ENCODE results near the gene NTM.

Gene NTM

DNA sequence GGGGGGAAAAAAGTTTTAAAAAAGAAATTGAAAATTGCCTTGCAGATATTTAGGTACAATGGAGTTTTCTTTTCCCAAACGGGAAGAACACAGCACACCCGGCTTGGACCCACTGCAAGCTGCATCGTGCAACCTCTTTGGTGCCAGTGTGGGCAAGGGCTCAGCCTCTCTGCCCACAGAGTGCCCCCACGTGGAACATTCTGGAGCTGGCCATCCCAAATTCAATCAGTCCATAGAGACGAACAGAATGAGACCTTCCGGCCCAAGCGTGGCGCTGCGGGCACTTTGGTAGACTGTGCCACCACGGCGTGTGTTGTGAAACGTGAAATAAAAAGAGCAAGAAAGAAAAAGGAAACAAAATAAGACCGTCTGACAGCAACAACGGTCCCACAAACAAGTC, 964.9 kb downstream of the NTM start:
- Histone ChIP-seq H3K4me1 (ENCODE audit: control insufficient read depth in 1 of 2, insufficient read depth in 2 of 2, low read length in 2 of 2) (no peaks in the 10 kb centered on the region), H3K27me3 (ENCODE audit: control insufficient read depth in 1 of 2, insufficient read depth in 2 of 2, low read length in 2 of 2) (no peaks in the 10 kb centered on the region), H3K36me3 (ENCODE audit: control insufficient read depth in 1 of 2, insufficient read depth in 2 of 2, low read length in 2 of 2) (no peaks in the 10 kb centered on the region), H3K9me3 (ENCODE audit: control insufficient read depth in 1 of 2, low read length in 2 of 2) (peaks cover 0 to 4% of the 10 kb centered on the region in 2 donors), H3K9ac (ENCODE audit: low read depth in 1 of 2, low read length in 2 of 2) (no peak overlapping the region), H3K27ac (ENCODE audit: low read depth, low read length) (no peak overlapping the region), H3K4me3 (ENCODE audit: low read depth in 1 of 2, low read length in 2 of 2) (no peak overlapping the region)

DNA sequence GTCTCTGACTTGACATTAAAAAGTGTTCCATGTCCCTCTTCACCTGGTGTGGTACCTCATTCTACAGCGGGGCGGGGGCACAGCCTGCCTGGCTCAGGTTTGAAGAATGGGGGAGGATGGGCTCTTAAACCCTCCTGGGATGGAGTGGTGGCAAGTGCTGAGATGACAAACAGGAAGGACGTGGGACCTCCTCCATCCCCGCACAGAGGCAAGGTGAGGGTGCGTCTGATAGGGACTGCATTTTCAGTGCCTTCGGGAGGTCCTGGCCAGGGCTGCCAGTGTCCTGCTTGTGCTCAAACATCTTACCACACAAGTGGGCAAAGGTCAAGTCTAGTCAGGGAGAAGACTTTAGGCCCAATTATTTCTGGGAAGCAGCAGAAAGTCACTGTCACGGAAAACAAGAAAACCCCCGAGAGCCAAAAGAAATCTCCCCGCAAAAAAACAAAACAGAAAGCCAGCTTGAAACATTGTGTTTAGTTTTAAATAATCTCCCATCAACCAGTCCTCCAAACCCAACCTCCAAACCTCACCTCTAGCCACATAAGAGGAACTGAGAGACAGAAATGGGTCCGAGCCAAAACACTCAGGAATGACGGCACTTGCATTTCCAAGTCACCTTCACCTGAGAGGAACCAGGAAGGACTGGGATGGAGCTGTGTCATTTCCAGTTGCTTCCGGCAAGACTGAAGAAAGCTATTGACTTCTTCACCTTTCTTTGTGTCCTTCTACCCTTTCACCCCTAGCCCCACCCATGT, 966.5 kb downstream of the NTM start:
- no peaks in the 10 kb centered on the region for H3K27me3 ChIP-seq (ENCODE audit: control insufficient read depth in 1 of 2, insufficient read depth in 2 of 2, low read length in 2 of 2)
- H3K4me3 ChIP-seq (ENCODE audit: low read depth in 1 of 2, low read length in 2 of 2) = no peak overlapping the region
- H3K4me1 ChIP-seq (ENCODE audit: control insufficient read depth in 1 of 2, insufficient read depth in 2 of 2, low read length in 2 of 2) = no peaks in the 10 kb centered on the region
- H3K27ac ChIP-seq (ENCODE audit: low read depth, low read length) = no peak overlapping the region
- H3K9ac ChIP-seq (ENCODE audit: low read depth in 1 of 2, low read length in 2 of 2) = no peak overlapping the region
- no peaks in the 10 kb centered on the region for H3K36me3 ChIP-seq (ENCODE audit: control insufficient read depth in 1 of 2, insufficient read depth in 2 of 2, low read length in 2 of 2)
- peaks cover 0 to 4% of the 10 kb centered on the region in 2 donors for H3K9me3 ChIP-seq (ENCODE audit: control insufficient read depth in 1 of 2, low read length in 2 of 2)

DNA sequence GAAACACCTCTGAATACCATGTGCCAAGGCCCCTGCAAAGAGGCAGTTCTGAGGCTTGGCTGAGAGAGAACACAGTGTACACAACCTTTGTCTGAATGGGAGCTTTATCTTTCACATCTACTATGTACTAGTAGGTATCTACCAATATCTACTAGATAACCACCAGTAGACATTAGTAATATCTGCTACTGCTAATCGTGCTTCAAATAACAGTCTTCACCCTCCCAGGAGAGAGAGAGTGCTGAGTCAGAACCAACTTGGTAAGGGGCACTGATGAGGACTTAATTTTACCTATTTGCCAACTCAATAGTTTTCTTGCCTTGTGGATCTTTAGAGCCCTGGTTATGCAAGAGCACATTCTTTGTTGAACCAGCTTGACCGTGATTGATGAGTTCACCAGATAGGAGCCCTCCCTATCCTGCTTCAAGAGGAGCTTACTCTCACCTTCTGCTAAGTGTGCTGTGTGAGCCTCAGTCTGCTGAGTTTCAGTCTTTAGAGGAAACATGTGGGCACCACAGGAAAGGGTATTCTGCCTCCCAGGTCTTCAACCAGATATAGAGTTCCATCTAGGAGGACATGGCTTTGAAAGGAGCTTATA, 967.5 kb downstream of the NTM start:
- Histone ChIP-seq H3K27me3 (ENCODE audit: control insufficient read depth in 1 of 2, insufficient read depth in 2 of 2, low read length in 2 of 2) (no peaks in the 10 kb centered on the region), H3K4me1 (ENCODE audit: control insufficient read depth in 1 of 2, insufficient read depth in 2 of 2, low read length in 2 of 2) (no peaks in the 10 kb centered on the region), H3K9ac (ENCODE audit: low read depth in 1 of 2, low read length in 2 of 2) (no peak overlapping the region), H3K27ac (ENCODE audit: low read depth, low read length) (no peak overlapping the region), H3K36me3 (ENCODE audit: control insufficient read depth in 1 of 2, insufficient read depth in 2 of 2, low read length in 2 of 2) (no peaks in the 10 kb centered on the region), H3K4me3 (ENCODE audit: low read depth in 1 of 2, low read length in 2 of 2) (no peak overlapping the region), H3K9me3 (ENCODE audit: control insufficient read depth in 1 of 2, low read length in 2 of 2) (peaks cover 0 to 4% of the 10 kb centered on the region in 2 donors)

DNA sequence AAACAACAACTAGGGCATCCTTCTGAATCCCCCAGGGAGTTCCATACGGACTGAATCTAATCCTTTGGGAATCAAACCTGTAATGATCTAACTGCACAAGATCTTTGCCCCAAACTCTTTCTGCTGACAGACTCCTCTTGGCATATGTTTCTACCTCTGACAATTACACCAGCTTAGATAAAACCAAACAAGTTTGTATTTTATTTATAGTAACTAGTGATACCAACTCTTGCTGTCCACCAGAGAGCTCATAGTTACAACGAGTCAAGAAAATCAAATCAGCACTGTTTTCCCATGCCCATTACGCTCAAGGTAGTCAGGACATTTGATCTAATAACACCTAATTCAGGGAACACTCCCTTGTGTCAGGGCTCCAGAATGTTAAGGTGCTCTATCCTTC, 972.0 kb downstream of the NTM start:
- no peak overlapping the region for H3K4me3 ChIP-seq (ENCODE audit: low read depth in 1 of 2, low read length in 2 of 2)
- H3K27ac ChIP-seq (ENCODE audit: low read depth, low read length) = no peak overlapping the region
- H3K27me3 ChIP-seq (ENCODE audit: control insufficient read depth in 1 of 2, insufficient read depth in 2 of 2, low read length in 2 of 2) = no peaks in the 10 kb centered on the region
- H3K9ac ChIP-seq (ENCODE audit: low read depth in 1 of 2, low read length in 2 of 2) = no peak overlapping the region
- H3K36me3 ChIP-seq (ENCODE audit: control insufficient read depth in 1 of 2, insufficient read depth in 2 of 2, low read length in 2 of 2) = no peaks in the 10 kb centered on the region
- peaks cover 0 to 4% of the 10 kb centered on the region in 2 donors for H3K9me3 ChIP-seq (ENCODE audit: control insufficient read depth in 1 of 2, low read length in 2 of 2)
- H3K4me1 ChIP-seq (ENCODE audit: control insufficient read depth in 1 of 2, insufficient read depth in 2 of 2, low read length in 2 of 2) = peaks cover 0 to 3% of the 10 kb centered on the region in 2 donors

DNA sequence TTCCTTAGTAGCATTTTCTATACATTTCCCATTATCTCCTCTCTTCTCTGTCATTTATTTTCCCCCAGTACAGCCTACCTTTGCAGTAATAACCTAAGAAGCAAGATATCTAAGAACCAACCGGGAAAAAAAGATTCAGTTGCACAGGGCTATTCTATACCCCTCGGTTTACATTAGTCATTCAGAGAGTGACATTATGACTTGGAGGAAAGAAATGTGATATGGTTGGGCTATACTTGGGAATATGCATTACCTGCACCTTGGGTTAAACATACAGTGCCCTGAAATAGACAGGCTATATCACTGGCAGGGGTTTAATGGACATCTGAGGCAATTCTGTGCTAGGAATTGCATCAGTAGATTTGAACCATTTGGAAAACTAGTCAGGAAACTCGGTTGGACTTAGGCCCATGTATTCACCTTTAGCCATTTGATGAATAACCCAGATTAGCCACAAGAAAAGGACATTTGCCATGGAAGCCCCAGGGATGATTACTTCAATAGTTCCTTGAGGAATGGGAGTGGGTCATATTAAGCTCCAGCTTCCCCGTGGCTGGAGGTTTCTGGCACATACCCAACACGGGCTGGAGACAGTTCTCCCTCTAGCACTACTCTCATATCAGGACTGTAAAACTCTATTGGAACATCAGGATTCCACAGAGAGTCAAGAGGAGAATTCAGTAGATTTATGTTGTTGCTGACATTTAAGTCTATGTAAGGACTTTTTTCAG, 973.2 kb downstream of the NTM start:
- Histone ChIP-seq H3K36me3 (ENCODE audit: control insufficient read depth in 1 of 2, insufficient read depth in 2 of 2, low read length in 2 of 2) (no peaks in the 10 kb centered on the region), H3K27ac (ENCODE audit: low read depth, low read length) (no peak overlapping the region), H3K9ac (ENCODE audit: low read depth in 1 of 2, low read length in 2 of 2) (no peak overlapping the region), H3K4me1 (ENCODE audit: control insufficient read depth in 1 of 2, insufficient read depth in 2 of 2, low read length in 2 of 2) (peaks cover 0 to 3% of the 10 kb centered on the region in 2 donors), H3K4me3 (ENCODE audit: low read depth in 1 of 2, low read length in 2 of 2) (no peak overlapping the region), H3K27me3 (ENCODE audit: control insufficient read depth in 1 of 2, insufficient read depth in 2 of 2, low read length in 2 of 2) (no peaks in the 10 kb centered on the region), H3K9me3 (ENCODE audit: control insufficient read depth in 1 of 2, low read length in 2 of 2) (peaks cover 0 to 4% of the 10 kb centered on the region in 2 donors)

DNA sequence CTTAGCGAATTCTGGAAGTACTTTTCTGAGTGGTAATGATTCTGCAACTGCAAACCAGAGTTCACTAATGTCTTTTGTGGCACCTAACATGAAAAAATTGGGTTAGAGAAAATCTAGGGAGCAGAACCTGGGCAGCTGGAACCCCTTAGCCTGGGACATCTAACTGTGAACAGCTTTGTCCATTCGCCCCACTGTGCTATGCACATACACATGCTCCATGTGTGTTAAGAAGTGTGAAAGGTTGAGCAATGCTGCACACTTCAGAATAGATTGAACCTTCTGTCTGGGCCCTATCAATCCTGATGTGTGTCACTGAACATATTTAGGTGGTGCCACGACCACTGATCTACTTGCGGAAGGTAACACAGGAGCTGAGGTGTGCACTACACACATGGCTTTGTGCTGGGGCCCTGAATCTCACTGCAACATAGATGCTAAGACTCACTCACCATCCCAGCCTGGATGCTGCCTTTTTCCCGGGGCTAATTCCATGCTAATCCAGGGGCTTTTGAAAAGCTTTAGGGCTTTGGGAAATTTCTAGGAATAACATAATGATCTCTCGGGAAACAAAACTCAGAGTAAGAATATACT, 976.2 kb downstream of the NTM start:
- no peak overlapping the region for H3K27ac ChIP-seq (ENCODE audit: low read depth, low read length)
- no peaks in the 10 kb centered on the region for H3K27me3 ChIP-seq (ENCODE audit: control insufficient read depth in 1 of 2, insufficient read depth in 2 of 2, low read length in 2 of 2)
- no peak overlapping the region for H3K9ac ChIP-seq (ENCODE audit: low read depth in 1 of 2, low read length in 2 of 2)
- peaks cover 0 to 3% of the 10 kb centered on the region in 2 donors for H3K4me1 ChIP-seq (ENCODE audit: control insufficient read depth in 1 of 2, insufficient read depth in 2 of 2, low read length in 2 of 2)
- H3K9me3 ChIP-seq (ENCODE audit: control insufficient read depth in 1 of 2, low read length in 2 of 2) = no peaks in the 10 kb centered on the region
- no peak overlapping the region for H3K4me3 ChIP-seq (ENCODE audit: low read depth in 1 of 2, low read length in 2 of 2)
- no peaks in the 10 kb centered on the region for H3K36me3 ChIP-seq (ENCODE audit: control insufficient read depth in 1 of 2, insufficient read depth in 2 of 2, low read length in 2 of 2)

DNA sequence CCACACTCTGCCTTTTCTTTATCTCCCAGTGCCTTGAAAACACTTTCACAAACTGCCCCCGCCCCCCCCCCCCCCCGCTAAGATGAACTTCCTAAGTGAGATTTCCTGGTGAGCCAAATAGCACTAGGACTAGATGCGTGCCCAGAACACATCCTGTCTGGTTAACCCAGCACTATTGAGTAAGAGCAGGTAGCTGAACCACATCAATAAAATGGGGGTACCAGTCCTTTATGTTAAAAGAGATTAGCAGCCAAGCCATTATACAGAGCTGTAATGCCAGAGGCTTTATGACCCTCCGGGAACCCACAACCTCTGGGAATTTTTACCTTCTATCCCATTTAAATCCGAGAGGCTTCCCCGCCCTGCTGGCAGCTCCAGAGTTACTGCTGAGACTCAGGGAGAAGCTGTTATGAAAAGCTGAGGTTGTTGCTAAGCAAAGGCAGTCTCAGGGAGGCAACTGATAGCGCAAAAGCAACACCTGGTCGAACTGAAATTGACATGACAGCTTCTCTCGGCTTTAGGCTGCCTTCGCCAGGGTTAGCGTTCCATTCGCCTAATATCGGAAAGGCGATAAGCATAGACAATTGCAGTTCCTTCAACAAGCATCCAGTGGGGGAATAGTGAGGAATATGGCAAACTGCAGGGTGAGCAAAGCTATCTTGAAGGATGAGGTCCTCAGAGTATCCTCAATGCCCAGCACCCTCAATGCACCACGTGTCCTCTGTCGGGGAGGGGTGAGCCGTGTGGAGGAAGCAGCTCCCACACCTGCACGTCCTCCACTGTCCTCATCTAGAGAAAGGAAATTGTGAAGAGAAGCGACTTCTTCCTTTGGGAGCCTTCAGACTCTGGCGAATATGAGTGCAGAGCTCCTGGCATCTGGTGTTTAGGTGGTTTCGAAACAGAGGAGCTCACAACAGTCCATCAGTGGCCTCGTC, 977.0 kb downstream of the NTM start:
- H3K36me3 ChIP-seq (ENCODE audit: control insufficient read depth in 1 of 2, insufficient read depth in 2 of 2, low read length in 2 of 2) = no peaks in the 10 kb centered on the region
- H3K4me3 ChIP-seq (ENCODE audit: low read depth in 1 of 2, low read length in 2 of 2) = no peak overlapping the region
- no peaks in the 10 kb centered on the region for H3K27me3 ChIP-seq (ENCODE audit: control insufficient read depth in 1 of 2, insufficient read depth in 2 of 2, low read length in 2 of 2)
- no peak overlapping the region for H3K27ac ChIP-seq (ENCODE audit: low read depth, low read length)
- no peak overlapping the region for H3K9ac ChIP-seq (ENCODE audit: low read depth in 1 of 2, low read length in 2 of 2)
- no peaks in the 10 kb centered on the region for H3K9me3 ChIP-seq (ENCODE audit: control insufficient read depth in 1 of 2, low read length in 2 of 2)
- peaks cover 0 to 3% of the 10 kb centered on the region in 2 donors for H3K4me1 ChIP-seq (ENCODE audit: control insufficient read depth in 1 of 2, insufficient read depth in 2 of 2, low read length in 2 of 2)

DNA sequence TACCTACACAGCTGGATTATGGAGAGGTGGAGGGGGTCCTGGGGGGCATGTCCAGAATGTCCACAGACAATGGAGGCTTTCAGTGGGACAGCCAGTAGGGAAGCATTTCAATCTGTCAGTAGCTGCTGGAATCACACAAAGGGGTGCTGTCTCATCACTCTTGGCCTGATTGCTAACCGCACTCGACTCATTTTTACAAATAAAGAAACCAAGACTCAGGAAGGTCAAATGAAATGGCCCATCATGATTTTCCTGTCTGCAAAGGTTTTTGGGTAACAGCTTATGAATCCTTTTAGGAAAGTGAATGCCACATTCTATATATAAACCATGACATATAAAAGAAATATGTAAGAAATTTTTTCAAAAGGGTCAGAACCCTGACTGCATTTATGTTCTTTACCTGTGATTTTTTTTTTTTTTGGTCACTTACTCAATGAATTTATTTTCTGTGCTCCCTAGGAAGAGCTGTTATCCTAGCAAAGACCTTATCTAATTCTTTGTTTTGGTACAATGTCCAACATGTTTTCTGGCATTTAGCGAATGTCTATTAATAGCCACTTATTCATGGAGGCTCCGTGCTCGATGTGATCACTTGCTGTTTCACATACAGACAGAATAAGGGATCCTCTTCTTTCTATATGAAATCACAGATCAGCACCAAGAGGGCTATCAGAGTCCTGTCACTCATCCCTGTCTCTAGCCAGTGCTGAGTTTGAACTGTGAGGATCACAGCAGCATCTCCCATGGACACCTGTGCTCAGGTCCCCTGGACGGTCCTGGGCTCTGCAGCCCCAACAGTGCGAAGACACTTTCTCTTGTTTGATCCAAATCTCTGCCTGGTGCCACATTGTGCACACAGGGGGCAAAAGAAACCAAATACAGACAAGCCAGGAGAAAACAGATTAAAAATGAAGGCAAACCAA, 979.7 kb downstream of the NTM start:
- H3K27me3 ChIP-seq (ENCODE audit: control insufficient read depth in 1 of 2, insufficient read depth in 2 of 2, low read length in 2 of 2) = no peaks in the 10 kb centered on the region
- H3K36me3 ChIP-seq (ENCODE audit: control insufficient read depth in 1 of 2, insufficient read depth in 2 of 2, low read length in 2 of 2) = no peaks in the 10 kb centered on the region
- peaks cover 0 to 3% of the 10 kb centered on the region in 2 donors for H3K4me1 ChIP-seq (ENCODE audit: control insufficient read depth in 1 of 2, insufficient read depth in 2 of 2, low read length in 2 of 2)
- no peaks in the 10 kb centered on the region for H3K9me3 ChIP-seq (ENCODE audit: control insufficient read depth in 1 of 2, low read length in 2 of 2)
- no peak overlapping the region for H3K27ac ChIP-seq (ENCODE audit: low read depth, low read length)
- no peak overlapping the region for H3K4me3 ChIP-seq (ENCODE audit: low read depth in 1 of 2, low read length in 2 of 2)
- H3K9ac ChIP-seq (ENCODE audit: low read depth in 1 of 2, low read length in 2 of 2) = no peak overlapping the region

DNA sequence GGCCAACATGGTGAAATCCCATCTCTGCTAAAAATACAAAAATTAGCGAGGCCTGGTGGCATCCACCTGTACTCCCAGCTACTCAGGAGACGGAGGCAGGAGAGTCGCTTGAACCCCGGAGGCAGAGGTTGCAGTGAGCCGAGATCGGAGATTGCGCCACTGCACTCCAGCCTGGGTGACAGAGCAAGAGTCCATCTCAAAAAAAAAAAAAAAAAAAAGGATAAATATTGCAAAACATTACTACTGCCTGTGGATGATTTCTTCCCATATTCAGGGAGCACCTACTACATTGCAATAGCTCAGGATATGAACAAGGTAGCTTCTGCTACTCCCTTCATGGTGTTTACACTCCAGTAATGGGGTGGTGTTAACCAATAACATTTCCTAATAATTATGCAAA, 980.6 kb downstream of the NTM start:
- no peaks in the 10 kb centered on the region for H3K36me3 ChIP-seq (ENCODE audit: control insufficient read depth in 1 of 2, insufficient read depth in 2 of 2, low read length in 2 of 2)
- no peak overlapping the region for H3K4me3 ChIP-seq (ENCODE audit: low read depth in 1 of 2, low read length in 2 of 2)
- H3K4me1 ChIP-seq (ENCODE audit: control insufficient read depth in 1 of 2, insufficient read depth in 2 of 2, low read length in 2 of 2) = peaks cover 0 to 3% of the 10 kb centered on the region in 2 donors
- H3K27ac ChIP-seq (ENCODE audit: low read depth, low read length) = no peak overlapping the region
- H3K9me3 ChIP-seq (ENCODE audit: control insufficient read depth in 1 of 2, low read length in 2 of 2) = no peaks in the 10 kb centered on the region
- no peak overlapping the region for H3K9ac ChIP-seq (ENCODE audit: low read depth in 1 of 2, low read length in 2 of 2)
- H3K27me3 ChIP-seq (ENCODE audit: control insufficient read depth in 1 of 2, insufficient read depth in 2 of 2, low read length in 2 of 2) = no peaks in the 10 kb centered on the region
